IMR-90 (cell line): ENCODE measurements around the gene LPCAT2. TPM values are rescaled to one million over a fixed set of nuclear protein-coding genes. Genes with fewer than 3 reads are reported as not detected.

Source experiments
- ATAC-seq: fragments of 200-7000 bp; cut with Tn5 transposase; 2 replicates; pipeline ENCODE4 v1.9.1; 2020; ENCODE audit warnings: low read depth, mild to moderate bottlenecking, moderate library complexity
- BruUV-seq: library from RNA; stranded (reverse); fragments of 400-500 nt; replicated peaks from 2 replicates; lab custom pipeline; 2021; lab: Mats Ljungman, UMichigan
- CTCF ChIA-PET: fragments of 300-600 bp; formaldehyde crosslinking; extraction: SDS; loops from one replicate; lab custom pipeline; 2021; ENCODE audit warnings: antibody characterized with exemption; lab: Yijun Ruan, JAX
- POLR2A ChIA-PET: fragments of 300-600 bp; sonication (Branson Sonifier 250); formaldehyde crosslinking; loops from one replicate; lab custom pipeline; 2022; ENCODE audit warnings: antibody characterized with exemption; ENCODE audit not compliant: unreplicated experiment; lab: Charles Lee
- DNase-seq: peaks from one replicate; pipeline ENCODE4 v3.0.0; 2013
- H2AFZ ChIP-seq: replicated peaks from 2 replicates; pipeline ENCODE3; 2013; ENCODE audit warnings: low read length, mild to moderate bottlenecking; ENCODE audit not compliant: poor library complexity
- H2AK5ac ChIP-seq: 2 replicates; pipeline ENCODE4 v1.6.1; 2013; ENCODE audit warnings: low read depth, low read length, inconsistent platforms
- H2AK9ac ChIP-seq: replicated peaks from 2 replicates; pipeline ENCODE3; 2013; ENCODE audit warnings: mild to moderate bottlenecking, low read depth, low read length, moderate library complexity; ENCODE audit not compliant: poor library complexity
- H2BK120ac ChIP-seq: 2 replicates; pipeline ENCODE4 v1.6.1; 2013; ENCODE audit warnings: low read depth, low read length, inconsistent platforms
- H2BK15ac ChIP-seq: 3 replicates; pipeline ENCODE4 v1.6.1; 2013; ENCODE audit warnings: low read depth, low read length, inconsistent platforms
- H2BK20ac ChIP-seq: 2 replicates; pipeline ENCODE4 v1.6.1; 2013; ENCODE audit warnings: low read depth, mild to moderate bottlenecking, inconsistent platforms, low read length, moderate library complexity
- H2BK5ac ChIP-seq: 2 replicates; pipeline ENCODE4 v1.6.1; 2013; ENCODE audit warnings: mild to moderate bottlenecking, low read depth, low read length, inconsistent platforms; ENCODE audit not compliant: poor library complexity, severe bottlenecking
- H3K14ac ChIP-seq: replicated peaks from 2 replicates; pipeline ENCODE4 v1.6.1; 2013; ENCODE audit warnings: low read depth, low read length, inconsistent platforms
- H3K18ac ChIP-seq: 2 replicates; pipeline ENCODE4 v1.6.1; 2013; ENCODE audit warnings: low read depth, low read length, control low read depth
- H3K23ac ChIP-seq: 2 replicates; pipeline ENCODE4 v1.6.1; 2013; ENCODE audit warnings: low read depth, low read length, inconsistent platforms
- H3K27ac ChIP-seq: 2 replicates; pipeline ENCODE4 v1.5.1; 2013; ENCODE audit warnings: mild to moderate bottlenecking, control low read depth, low read length; ENCODE audit not compliant: insufficient read depth
- H3K27me3 ChIP-seq: 2 replicates; pipeline ENCODE4 v1.6.1; 2013; ENCODE audit warnings: low read length; ENCODE audit not compliant: control insufficient read depth, insufficient read depth
- H3K36me3 ChIP-seq: 2 replicates; pipeline ENCODE4 v1.6.1; 2013; ENCODE audit warnings: low read length, mixed read lengths; ENCODE audit not compliant: control insufficient read depth, insufficient read depth
- H3K4ac ChIP-seq: 2 replicates; pipeline ENCODE4 v1.6.1; 2013; ENCODE audit warnings: low read depth, low read length, inconsistent platforms
- H3K4me1 ChIP-seq: 2 replicates; pipeline ENCODE4 v1.6.1; 2013; ENCODE audit warnings: low read length, mixed read lengths; ENCODE audit not compliant: control insufficient read depth, insufficient read depth
- H3K4me2 ChIP-seq: 2 replicates; pipeline ENCODE4 v1.6.1; 2013; ENCODE audit warnings: low read depth, mild to moderate bottlenecking, control low read depth, low read length, moderate library complexity
- H3K4me3 ChIP-seq: 2 replicates; pipeline ENCODE4 v1.5.1; 2013; ENCODE audit warnings: low read depth, mild to moderate bottlenecking, control low read depth, low read length, moderate library complexity; ENCODE audit not compliant: insufficient read depth
- H3K56ac ChIP-seq: 2 replicates; pipeline ENCODE4 v1.6.1; 2013; ENCODE audit warnings: low read length, inconsistent platforms; ENCODE audit not compliant: insufficient read depth; ENCODE audit errors: extremely low read depth
- H3K79me1 ChIP-seq, 2 experiments: 2 replicates each; pipeline ENCODE4 v1.6.1; 2013; ENCODE audit warnings: low read length in 2 of 2, inconsistent platforms in 1 of 2, low read depth in 1 of 2
- H3K9ac ChIP-seq: 2 replicates; pipeline ENCODE4 v1.6.1; 2013; ENCODE audit warnings: low read depth, low read length, control low read depth
- H3K9me1 ChIP-seq: 2 replicates; pipeline ENCODE4 v1.6.1; 2013; ENCODE audit warnings: low read length, inconsistent platforms; ENCODE audit not compliant: insufficient read depth
- H3K9me3 ChIP-seq: 2 replicates; pipeline ENCODE4 v1.6.1; 2013; ENCODE audit warnings: low read length; ENCODE audit not compliant: control insufficient read depth, insufficient read depth
- H4K20me1 ChIP-seq: 2 replicates; pipeline ENCODE4 v1.6.1; 2013; ENCODE audit warnings: low read length, inconsistent platforms; ENCODE audit not compliant: insufficient read depth
- H4K5ac ChIP-seq: 2 replicates; pipeline ENCODE4 v1.6.1; 2013; ENCODE audit warnings: mild to moderate bottlenecking, low read depth, low read length, control low read depth
- H4K8ac ChIP-seq, 2 experiments: 2 replicates each; pipeline ENCODE4 v1.6.1; 2013; ENCODE audit warnings: low read depth in 2 of 2, low read length in 2 of 2, control low read depth in 1 of 2, inconsistent platforms in 1 of 2
- H4K91ac ChIP-seq: 2 replicates; pipeline ENCODE4 v1.6.1; 2013; ENCODE audit warnings: low read depth, low read length, inconsistent platforms; ENCODE audit not compliant: insufficient read depth
- BHLHE40 ChIP-seq: fragments of 150-350 bp; IDR thresholded peaks from 2 replicates; pipeline ENCODE4 v1.6.1; 2016; ENCODE audit warnings: mild to moderate bottlenecking, low read depth, low read length
- CEBPB ChIP-seq: IDR thresholded peaks from 2 replicates; pipeline ENCODE4 v1.6.1; 2012; ENCODE audit warnings: low read depth, low read length, improper control_type of control experiment
- CHD1 ChIP-seq: IDR thresholded peaks from 2 replicates; pipeline ENCODE4 v1.6.1; 2012; ENCODE audit warnings: low read depth, low read length, improper control_type of control experiment
- FOS ChIP-seq: fragments of 150-350 bp; IDR thresholded peaks from 2 replicates; pipeline ENCODE4 v1.6.1; 2016; ENCODE audit warnings: low read depth, low read length
- MAFK ChIP-seq: IDR thresholded peaks from 2 replicates; pipeline ENCODE4 v1.6.1; 2012; ENCODE audit warnings: low read depth, low read length, improper control_type of control experiment
- MAZ ChIP-seq: IDR thresholded peaks from 2 replicates; pipeline ENCODE4 v1.6.1; 2012; ENCODE audit warnings: low read depth, mild to moderate bottlenecking, low read length, improper control_type of control experiment, moderate library complexity, borderline replicate concordance
- NFE2L2 ChIP-seq: fragments of 150-350 bp; IDR thresholded peaks from 2 replicates; pipeline ENCODE4 v1.6.1; 2016; ENCODE audit warnings: low read depth, mild to moderate bottlenecking, low read length
- POLR2A ChIP-seq: IDR thresholded peaks from 2 replicates; pipeline ENCODE4 v1.6.1; 2012; ENCODE audit warnings: mild to moderate bottlenecking, low read depth, low read length
- RAD21 ChIP-seq: IDR thresholded peaks from 2 replicates; pipeline ENCODE4 v1.6.1; 2012; ENCODE audit warnings: low read length, improper control_type of control experiment
- RFX5 ChIP-seq: IDR thresholded peaks from 2 replicates; pipeline ENCODE4 v1.8.0; 2012; ENCODE audit warnings: low read depth, mild to moderate bottlenecking, low read length, moderate library complexity
- SMC3 ChIP-seq: fragments of 150-350 bp; IDR thresholded peaks from 2 replicates; pipeline ENCODE4 v1.6.1; 2016; ENCODE audit warnings: low read depth, mild to moderate bottlenecking, antibody characterized with exemption, low read length, moderate library complexity
- WGBS, 2 experiments: methylation state at CpG; one replicate each; pipeline versions ENCODE4 v1.1.5 to v1.1.7; 2013; ENCODE audit warnings: missing lambda C conversion rate in 2 of 2; ENCODE audit not compliant: insufficient read length in 1 of 2; ENCODE audit errors: extremely low coverage in 2 of 2; 5-methylcytosine and 5-hydroxymethylcytosine counted together
- dilution Hi-C: fragments of 300-500 bp; cut with HindIII; formaldehyde crosslinking; loops from one replicate; pipeline ENCODE4 v1.14.3; 2018; ENCODE audit warnings: low sequenced_read_pairs; ENCODE audit not compliant: unreplicated experiment
- in situ Hi-C: fragments of 300-500 bp; cut with MboI; formaldehyde crosslinking; loops from 3 replicates; pipeline ENCODE4 v1.14.3; 2019; ENCODE audit warnings: low sequenced_read_pairs, inconsistent platforms, mixed read lengths
- intact Hi-C: fragments of 100-400 bp; cut with micrococcal nuclease; formaldehyde crosslinking; loops from 2 replicates; pipeline ENCODE4 v1.10.0; 2022
- polyA plus RNA-seq, 3 experiments: library from polyadenylated mRNA; depleted of rRNA; stranded (reverse); fragments of >200 nt; gene quantifications; 2 replicates each; pipeline ENCODE4 v1.2.3, GENCODE V29; 2012; ENCODE audit warnings: low replicate concordance in 1 of 3
- total RNA-seq: library from RNA; depleted of rRNA; stranded (reverse); fragments of >200 nt; gene quantifications from 2 replicates; pipeline ENCODE4 v1.2.3, GENCODE V29; 2012
- TF ChIP-seq, protein P1 (sequence below): conservative IDR thresholded peaks from 2 replicates; pipeline ENCODE4 v1.5.1; 2012; ENCODE audit warnings: mild to moderate bottlenecking, low read depth, low read length, improper control_type of control experiment

LPCAT2 gene
- total and polyA plus RNA-seq, 2 of the 4 experiments (the other 2 are of a cell fraction): 8.6 to 8.7 TPM

DNA sequence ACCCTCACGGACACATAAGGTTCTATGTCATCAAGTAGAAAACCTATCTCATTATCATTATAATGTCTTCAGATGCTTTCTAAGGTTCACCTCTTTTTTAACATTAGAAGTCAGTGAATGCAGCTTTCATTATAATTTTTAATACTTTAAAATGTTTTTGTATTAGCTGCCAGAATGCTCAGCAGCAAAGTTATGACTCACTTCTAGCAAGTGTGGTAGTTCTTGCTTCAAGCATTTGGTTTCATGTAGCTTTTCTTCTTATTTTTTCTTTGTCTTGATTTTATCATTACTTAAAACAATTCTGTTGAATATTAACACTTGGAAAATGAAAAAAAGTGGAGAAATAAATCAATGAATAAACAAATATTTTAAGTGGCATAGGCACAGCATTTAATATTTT, 23.4 kb downstream of the LPCAT2 start:
- Histone ChIP-seq H3K4ac (no peak overlapping the region), H3K4me1 (no peaks in the 10 kb centered on the region; the same call in 1 of the 2 replicates), H3K9me1 (no peaks in the 10 kb centered on the region), H3K4me2 (no peak overlapping the region), H3K56ac (no peak overlapping the region), H2BK20ac (no peak overlapping the region), H3K18ac (no peak overlapping the region), H2AK5ac (no peak overlapping the region), H3K9me3 (no peaks in the 10 kb centered on the region), H3K36me3 (no peaks in the 10 kb centered on the region; the same call in 1 of the 2 replicates), H3K27ac (no peak overlapping the region), H4K5ac (no peak overlapping the region), H3K79me1 (no peaks in the 10 kb centered on the region; a peak in 1 of 4 replicates), H4K91ac (no peak overlapping the region), H2BK15ac (no peak overlapping the region), H3K9ac (no peak overlapping the region), H4K20me1 (no peaks in the 10 kb centered on the region), H2AK9ac (no peak overlapping the region), H2BK5ac (no peak overlapping the region), H4K8ac (no peak overlapping the region), H3K27me3 (no peaks in the 10 kb centered on the region), H2BK120ac (no peak overlapping the region), H2AFZ (no peak overlapping the region), H3K4me3 (no peak overlapping the region), H3K23ac (no peak overlapping the region), H3K14ac (no peak overlapping the region)
- in situ Hi-C loops: no loop called here
- ChIA-PET POLR2A (no interaction called here), CTCF (interaction anchor here (0.8 to 1.2 kb wide), 2 partner anchors 19 to 30 kb away, joined by 3 to 4 read pairs; no protein-coding TSS in a partner anchor)
- BruUV-seq: no TSS peak
- TF ChIP-seq BHLHE40 (no peak), CHD1 (no peak), SMC3 (no peak), POLR2A (no peak), MAZ (no peak), CEBPB (no peak), RAD21 (no peak), FOS (no peak), MAFK (no peak), NFE2L2 (no peak), RFX5 (no peak)
- TF ChIP-seq, protein P1, sequence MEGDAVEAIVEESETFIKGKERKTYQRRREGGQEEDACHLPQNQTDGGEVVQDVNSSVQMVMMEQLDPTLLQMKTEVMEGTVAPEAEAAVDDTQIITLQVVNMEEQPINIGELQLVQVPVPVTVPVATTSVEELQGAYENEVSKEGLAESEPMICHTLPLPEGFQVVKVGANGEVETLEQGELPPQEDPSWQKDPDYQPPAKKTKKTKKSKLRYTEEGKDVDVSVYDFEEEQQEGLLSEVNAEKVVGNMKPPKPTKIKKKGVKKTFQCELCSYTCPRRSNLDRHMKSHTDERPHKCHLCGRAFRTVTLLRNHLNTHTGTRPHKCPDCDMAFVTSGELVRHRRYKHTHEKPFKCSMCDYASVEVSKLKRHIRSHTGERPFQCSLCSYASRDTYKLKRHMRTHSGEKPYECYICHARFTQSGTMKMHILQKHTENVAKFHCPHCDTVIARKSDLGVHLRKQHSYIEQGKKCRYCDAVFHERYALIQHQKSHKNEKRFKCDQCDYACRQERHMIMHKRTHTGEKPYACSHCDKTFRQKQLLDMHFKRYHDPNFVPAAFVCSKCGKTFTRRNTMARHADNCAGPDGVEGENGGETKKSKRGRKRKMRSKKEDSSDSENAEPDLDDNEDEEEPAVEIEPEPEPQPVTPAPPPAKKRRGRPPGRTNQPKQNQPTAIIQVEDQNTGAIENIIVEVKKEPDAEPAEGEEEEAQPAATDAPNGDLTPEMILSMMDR: no peak
- ATAC-seq (peak; percentile 73), DNase-seq (peak; percentile 51)
- dilution Hi-C loops: no loop called here
- intact Hi-C loops: no loop called here
- WGBS, 2 experiments: no CpG with 5 or more reads among the region's 1 CpG
